Measurements from ENCODE around the gene FNBP1. TPM values are rescaled to one million over a fixed set of nuclear protein-coding genes. Genes with fewer than 3 reads are reported as not detected.
A peak's percentile ranks its signal among the peaks of the same experiment; 100 is the strongest.

FNBP1 gene
- total RNA-seq, 1 donor from 2014 or later = 48.4 TPM

GRCh38 chr9:130029223-130029973 lies 13.6 kb downstream of the FNBP1 start:
- Mint-ChIP-seq H3K4me1 (peaks cover 14% of the 10 kb centered on the region), H3K9me3 (no peaks in the 10 kb centered on the region), H3K36me3 (ENCODE audit: low read depth) (no peaks in the 10 kb centered on the region), H3K27me3 (ENCODE audit: low read depth) (no peaks in the 10 kb centered on the region), H3K27ac (ENCODE audit: unreplicated experiment) (no peak overlapping the region), H3K4me3 (no peak overlapping the region)
- no peak for DNase-seq (ENCODE audit: low read depth, low spot score)
- no peak for TF ChIP-seq CTCF (conservative IDR thresholded peaks at IDR 0.05)

DNA sequence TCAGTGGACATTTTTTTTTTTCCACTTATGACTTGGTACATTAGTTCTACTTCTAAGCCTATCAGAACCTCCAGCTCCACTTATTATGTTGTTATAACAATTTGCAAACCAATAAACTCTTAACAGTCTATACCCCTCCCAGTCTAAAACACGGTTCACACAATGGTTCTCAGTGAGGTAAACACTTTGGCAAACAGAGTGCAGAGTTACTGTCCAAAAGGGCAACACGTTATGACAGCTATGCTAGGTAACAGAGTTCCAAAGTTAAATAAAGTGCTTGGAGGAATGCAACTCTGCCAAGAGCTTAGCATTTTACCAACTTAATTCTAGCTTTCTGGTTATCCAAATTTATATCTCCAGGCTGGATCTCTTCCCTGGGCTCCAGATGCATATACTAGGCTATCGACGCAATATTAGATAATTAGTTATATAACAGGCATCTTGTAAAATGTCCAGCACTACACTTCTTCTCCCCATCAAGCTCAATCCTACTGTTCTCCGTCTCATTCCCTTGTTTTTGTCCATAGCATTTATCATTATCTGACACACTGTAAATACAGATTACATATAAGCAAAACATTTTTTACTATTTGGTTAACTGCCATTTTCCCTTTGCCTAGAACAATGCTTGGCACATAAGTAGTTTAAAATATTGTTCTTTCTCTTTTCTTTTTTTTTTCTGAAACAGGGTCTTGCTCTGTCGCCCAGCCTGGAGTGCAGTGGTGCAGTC lies 14.3 kb downstream of the FNBP1 start:
- Mint-ChIP-seq H3K4me1 (peaks cover 16% of the 10 kb centered on the region), H3K27me3 (ENCODE audit: low read depth) (no peaks in the 10 kb centered on the region), H3K36me3 (ENCODE audit: low read depth) (no peaks in the 10 kb centered on the region), H3K4me3 (no peak overlapping the region), H3K27ac (ENCODE audit: unreplicated experiment) (no peak overlapping the region), H3K9me3 (no peaks in the 10 kb centered on the region)
- no peak for TF ChIP-seq CTCF (conservative IDR thresholded peaks at IDR 0.05)
- no peak for DNase-seq (ENCODE audit: low read depth, low spot score)

DNA sequence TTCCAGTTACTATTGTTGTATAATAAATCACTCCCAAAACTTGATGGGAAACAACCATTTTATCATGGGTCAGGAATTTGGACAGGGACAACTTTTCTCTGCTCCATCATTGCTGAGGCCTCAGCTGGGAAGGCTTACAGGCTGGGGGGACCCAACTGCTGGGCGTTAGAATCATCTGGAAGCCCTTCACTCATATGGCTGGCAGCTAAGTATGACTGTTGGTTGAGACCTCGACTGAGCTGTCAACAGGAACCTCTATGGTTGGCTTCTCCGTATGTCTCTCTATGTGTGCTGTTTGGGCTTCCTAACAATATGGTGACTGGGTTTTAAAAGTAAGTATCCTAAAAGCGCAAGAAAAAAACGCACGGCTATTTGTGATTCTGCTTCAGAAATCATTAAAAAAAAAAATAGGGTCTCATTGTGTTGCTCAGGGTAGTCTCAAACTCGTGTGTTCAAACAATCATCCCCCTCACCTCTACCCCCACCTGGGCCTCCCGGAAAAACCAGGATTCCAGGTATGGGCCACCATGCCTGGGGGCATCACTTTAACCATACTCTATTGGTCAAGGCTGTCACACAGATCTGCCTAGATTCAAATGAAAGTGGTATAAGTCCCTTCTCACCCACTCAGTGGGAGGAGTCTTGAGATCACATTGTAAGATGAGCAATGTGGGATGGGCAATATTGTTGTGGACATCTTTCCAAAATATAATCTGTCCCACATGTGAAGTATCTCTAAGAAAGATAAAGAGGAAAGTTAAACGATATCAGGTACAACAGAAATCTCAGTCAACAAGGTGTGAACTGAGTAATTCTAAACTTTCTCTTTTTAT lies 15.2 kb downstream of the FNBP1 start:
- Mint-ChIP-seq H3K27ac (ENCODE audit: unreplicated experiment) (peak overlapping the region; percentile 27), H3K4me1 (peaks cover 13% of the 10 kb centered on the region), H3K9me3 (no peaks in the 10 kb centered on the region), H3K36me3 (ENCODE audit: low read depth) (no peaks in the 10 kb centered on the region), H3K27me3 (ENCODE audit: low read depth) (no peaks in the 10 kb centered on the region), H3K4me3 (no peak overlapping the region)
- TF ChIP-seq CTCF (conservative IDR thresholded peaks at IDR 0.05) = no peak
- no peak for DNase-seq (ENCODE audit: low read depth, low spot score)

GRCh38 chr9:130026583-130027340 lies 16.2 kb downstream of the FNBP1 start:
- H3K27me3 Mint-ChIP-seq (ENCODE audit: low read depth) = no peaks in the 10 kb centered on the region
- no peak for DNase-seq (ENCODE audit: low read depth, low spot score)
- TF ChIP-seq CTCF (conservative IDR thresholded peaks at IDR 0.05) = no peak
- peaks cover 8% of the 10 kb centered on the region for H3K4me1 Mint-ChIP-seq
- no peaks in the 10 kb centered on the region for H3K9me3 Mint-ChIP-seq
- H3K4me3 Mint-ChIP-seq = no peak overlapping the region
- no peaks in the 10 kb centered on the region for H3K36me3 Mint-ChIP-seq (ENCODE audit: low read depth)
- no peak overlapping the region for H3K27ac Mint-ChIP-seq (ENCODE audit: unreplicated experiment)

DNA sequence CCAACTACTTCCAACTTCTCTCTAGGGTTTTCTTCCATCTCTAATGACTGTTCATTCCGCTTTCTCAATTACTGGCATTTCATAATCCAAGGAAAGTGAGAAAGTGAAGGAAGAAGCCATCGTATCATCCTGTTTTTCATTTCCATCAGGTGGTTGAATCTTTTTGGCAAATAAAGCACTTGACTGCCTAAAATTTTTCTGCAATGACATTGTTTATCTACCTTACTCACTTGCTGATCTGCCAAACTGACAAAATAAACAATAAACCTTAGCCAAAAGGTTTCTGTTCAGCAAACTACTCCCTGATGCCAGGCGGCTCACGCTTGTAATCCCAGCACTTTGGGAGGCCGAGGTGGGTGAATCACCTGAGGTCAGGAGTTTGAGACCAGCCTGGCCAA lies 18.4 kb downstream of the FNBP1 start:
- no peak for DNase-seq (ENCODE audit: low read depth, low spot score)
- peaks cover 8% of the 10 kb centered on the region for H3K4me1 Mint-ChIP-seq
- no peak for TF ChIP-seq CTCF (conservative IDR thresholded peaks at IDR 0.05)
- no peak overlapping the region for H3K27ac Mint-ChIP-seq (ENCODE audit: unreplicated experiment)
- no peaks in the 10 kb centered on the region for H3K36me3 Mint-ChIP-seq (ENCODE audit: low read depth)
- no peak overlapping the region for H3K4me3 Mint-ChIP-seq
- H3K9me3 Mint-ChIP-seq = no peaks in the 10 kb centered on the region
- H3K27me3 Mint-ChIP-seq (ENCODE audit: low read depth) = no peaks in the 10 kb centered on the region

Measured in neural crest cell (in vitro differentiated cells).